Anterior cingulate cortex (tissue), 58 donors: ENCODE data around the gene ITGA5.
A peak's percentile ranks its signal among the peaks of the same experiment; 100 is the strongest.

Experiments
- DNase-seq, 58 donors: peaks; one replicate each; lab custom pipeline; 2025; lab: John Stamatoyannopoulos, UW

Gene ITGA5

GRCh38 chr12:54413284-54414190 is 5.5 kb downstream of the ITGA5 start:
- DNase-seq, result peak in 1 of 58 donors; percentile 15

GRCh38 chr12:54412786-54413185 is 6.3 kb downstream of the ITGA5 start:
- peak in 1 of 58 donors; percentile 20 for DNase-seq

GRCh38 chr12:54412348-54412747 is 6.7 kb downstream of the ITGA5 start:
- no peak for DNase-seq

- DNase-seq, result no peak
Measured at GRCh38 chr12:54411391-54412241, 7.5 kb downstream of the ITGA5 start.

GRCh38 chr12:54409267-54409666 is 9.8 kb downstream of the ITGA5 start:
- DNase-seq, result no peak

GRCh38 chr12:54407183-54407905 is 11.7 kb downstream of the ITGA5 start:
- no peak for DNase-seq

- no peak for DNase-seq
Measured at GRCh38 chr12:54405573-54405972, 13.5 kb downstream of the ITGA5 start.

- DNase-seq, result no peak
Measured at GRCh38 chr12:54405106-54405505, 14.0 kb downstream of the ITGA5 start.

GRCh38 chr12:54404061-54405004 is 14.7 kb downstream of the ITGA5 start:
- DNase-seq, result peak in 6 of 58 donors; percentile 6 to 57 (median 14)

GRCh38 chr12:54401119-54401518 is 17.9 kb downstream of the ITGA5 start:
- no peak for DNase-seq

GRCh38 chr12:54398995-54399793 is 19.9 kb downstream of the ITGA5 start:
- DNase-seq, result peak in 56 of 58 donors; percentile 31 to 88 (median 71)

GRCh38 chr12:54398218-54398617 is 20.8 kb downstream of the ITGA5 start:
- DNase-seq, result no peak

GRCh38 chr12:54397157-54397556 is 21.9 kb downstream of the ITGA5 start:
- no peak for DNase-seq

GRCh38 chr12:54395545-54395944 is 23.5 kb downstream of the ITGA5 start:
- DNase-seq, result no peak

GRCh38 chr12:54394986-54395385 is 24.1 kb downstream of the ITGA5 start:
- no peak for DNase-seq

GRCh38 chr12:54394281-54394719 is 24.8 kb downstream of the ITGA5 start:
- peak in 30 of 58 donors; percentile 8 to 73 (median 34) for DNase-seq

GRCh38 chr12:54393743-54394142 is 25.3 kb downstream of the ITGA5 start:
- no peak for DNase-seq

GRCh38 chr12:54393207-54393609 is 25.9 kb downstream of the ITGA5 start:
- DNase-seq, result no peak
